ENCODE results near the gene ERCC1. TPM values are rescaled to one million over a fixed set of nuclear protein-coding genes. Genes with fewer than 3 reads are reported as not detected.

Gene ERCC1
- total RNA-seq, 1 donor from 2014 or later: 48.8 TPM

GRCh38 chr19:45462174-45462573 is 38.5 kb upstream of the ERCC1 start:
- Histone ChIP-seq H3K27me3 (no peaks in the 10 kb centered on the region), H3K27ac (no peak overlapping the region), H3K4me1 (peaks cover 3% of the 10 kb centered on the region), H3K9me3 (no peaks in the 10 kb centered on the region), H3K36me3 (no peaks in the 10 kb centered on the region), H3K4me3 (no peak overlapping the region)
- intact Hi-C loops (cut with DNase I): no loop called here
- ATAC-seq (no peak), DNase-seq (no peak)
- no peak for TF ChIP-seq CTCF (IDR thresholded peaks at IDR 0.05)

GRCh38 chr19:45460807-45461347 is 37.2 kb upstream of the ERCC1 start:
- Histone ChIP-seq H3K4me3 (no peak overlapping the region), H3K27me3 (no peaks in the 10 kb centered on the region), H3K9me3 (no peaks in the 10 kb centered on the region), H3K4me1 (peaks cover 5% of the 10 kb centered on the region), H3K36me3 (no peaks in the 10 kb centered on the region), H3K27ac (no peak overlapping the region)
- TF ChIP-seq CTCF (IDR thresholded peaks at IDR 0.05): no peak
- ATAC-seq (no peak), DNase-seq (no peak)
- intact Hi-C loops (cut with DNase I): no loop called here

GRCh38 chr19:45457776-45458175 is 34.1 kb upstream of the ERCC1 start:
- intact Hi-C loops (cut with DNase I): no loop called here

GRCh38 chr19:45456500-45456815 is 32.7 kb upstream of the ERCC1 start:
- DNase-seq (no peak), ATAC-seq (no peak)
- H3K27ac ChIP-seq: peak overlapping the region; percentile 83
- TF ChIP-seq CTCF (IDR thresholded peaks at IDR 0.05): no peak
- intact Hi-C loops (cut with DNase I): no loop called here
- no peaks in the 10 kb centered on the region for H3K27me3 ChIP-seq
- H3K4me3 ChIP-seq: no peak overlapping the region
- no peaks in the 10 kb centered on the region for H3K9me3 ChIP-seq
- H3K36me3 ChIP-seq: no peaks in the 10 kb centered on the region
- H3K4me1 ChIP-seq: peaks cover 21% of the 10 kb centered on the region

More at GRCh38 chr19:45457776-45458175, 34.1 kb upstream of the ERCC1 start:
- Histone ChIP-seq H3K4me3 (no peak overlapping the region), H3K27ac (no peak overlapping the region), H3K36me3 (no peaks in the 10 kb centered on the region), H3K9me3 (no peaks in the 10 kb centered on the region), H3K27me3 (no peaks in the 10 kb centered on the region), H3K4me1 (peaks cover 18% of the 10 kb centered on the region)
- no peak for TF ChIP-seq CTCF (IDR thresholded peaks at IDR 0.05)
- ATAC-seq (no peak), DNase-seq (no peak)

DNA sequence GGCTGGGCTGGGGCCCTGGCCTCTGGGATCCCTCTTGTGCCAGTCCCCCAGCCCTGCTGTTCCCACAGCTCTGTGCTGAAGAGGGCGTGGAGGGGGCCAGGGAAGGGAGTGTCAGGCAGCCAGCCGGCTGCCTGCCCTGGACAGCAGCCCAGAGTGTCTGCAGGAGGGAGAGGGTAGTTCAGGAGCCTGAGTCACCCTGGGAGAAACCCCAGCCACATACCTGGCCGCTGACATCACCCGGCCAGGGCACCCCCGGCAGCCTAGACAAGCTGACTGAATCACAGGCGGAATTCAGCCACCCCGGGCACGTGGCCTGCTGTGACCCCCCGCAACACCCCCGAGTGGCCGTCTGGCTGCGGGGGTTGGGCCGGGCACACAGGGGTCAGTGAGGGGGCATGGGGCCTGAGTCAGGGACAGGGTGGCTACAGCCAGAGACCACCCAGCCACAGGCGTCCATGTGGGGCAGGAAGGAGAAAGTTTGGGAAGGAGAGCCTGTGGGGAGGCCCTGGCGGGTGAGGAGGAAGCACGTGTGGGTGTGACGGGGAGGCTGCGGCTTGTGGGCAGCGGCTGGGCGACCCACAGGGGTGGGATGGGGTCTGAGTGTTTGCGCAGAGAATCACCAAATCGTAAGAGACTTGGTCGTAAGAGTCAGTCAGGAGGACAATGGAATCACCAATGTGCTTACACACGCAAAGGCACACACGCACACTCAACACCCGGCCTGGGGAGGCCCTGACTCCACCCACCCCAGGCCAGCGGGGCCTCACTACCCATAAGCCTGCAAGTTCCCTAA is 32.2 kb upstream of the ERCC1 start:
- H3K27me3 ChIP-seq: no peaks in the 10 kb centered on the region
- intact Hi-C loops (cut with DNase I): no loop called here
- TF ChIP-seq CTCF (IDR thresholded peaks at IDR 0.05): no peak
- ATAC-seq: peak; percentile 86
- DNase-seq: peak; percentile 95
- H3K4me3 ChIP-seq: no peak overlapping the region
- peak overlapping the region; percentile 83 for H3K27ac ChIP-seq
- no peaks in the 10 kb centered on the region for H3K36me3 ChIP-seq
- H3K9me3 ChIP-seq: no peaks in the 10 kb centered on the region
- H3K4me1 ChIP-seq: peaks cover 24% of the 10 kb centered on the region

All from upper lobe of right lung (tissue), 1 donor.